ENCODE results near the gene DLG3.

The DLG3 gene

GRCh38 chrX:70437921-70438665 is 6.5 kb upstream of the DLG3 start:
- DNase-seq = no peak

- no peak for DNase-seq
Observed at GRCh38 chrX:70439016-70439415, 5.6 kb upstream of the DLG3 start.

GRCh38 chrX:70442224-70442623 is 2.4 kb upstream of the DLG3 start:
- no peak for DNase-seq

GRCh38 chrX:70444946-70445656 is 466 bp downstream of the DLG3 start:
- no peak for DNase-seq

- DNase-seq = no peak
Observed at GRCh38 chrX:70445951-70446350, 1.3 kb downstream of the DLG3 start.

- DNase-seq = no peak
Observed at GRCh38 chrX:70446380-70447350, 2.0 kb downstream of the DLG3 start.

- no peak for DNase-seq
Observed at GRCh38 chrX:70449457-70449966, 4.9 kb downstream of the DLG3 start.

- peak; percentile 50 for DNase-seq
Observed at GRCh38 chrX:70452143-70452733, 7.6 kb downstream of the DLG3 start.

- no peak for DNase-seq
Observed at GRCh38 chrX:70453024-70453618, 8.5 kb downstream of the DLG3 start.

- DNase-seq = peak; percentile 74
Observed at GRCh38 chrX:70454441-70455365, 10.1 kb downstream of the DLG3 start.

GRCh38 chrX:70455366-70456202 is 10.9 kb downstream of the DLG3 start:
- DNase-seq = no peak

GRCh38 chrX:70456256-70456655 is 11.6 kb downstream of the DLG3 start:
- no peak for DNase-seq

- no peak for DNase-seq
Observed at GRCh38 chrX:70461026-70461425, 16.4 kb downstream of the DLG3 start.

- no peak for DNase-seq
Observed at GRCh38 chrX:70464051-70464450, 19.4 kb downstream of the DLG3 start.

GRCh38 chrX:70466968-70467367 is 22.3 kb downstream of the DLG3 start:
- DNase-seq = no peak

GRCh38 chrX:70468709-70469108 is 24.1 kb downstream of the DLG3 start:
- DNase-seq = no peak

GRCh38 chrX:70470850-70471289 is 26.2 kb downstream of the DLG3 start:
- DNase-seq = no peak

GRCh38 chrX:70476166-70476933 is 31.7 kb downstream of the DLG3 start:
- DNase-seq = no peak

Data from CD4-positive, alpha-beta T cell treated with Interleukin-15 for 1 hour (primary cell).